ENCODE results near the gene ATP6AP1.

DNA sequence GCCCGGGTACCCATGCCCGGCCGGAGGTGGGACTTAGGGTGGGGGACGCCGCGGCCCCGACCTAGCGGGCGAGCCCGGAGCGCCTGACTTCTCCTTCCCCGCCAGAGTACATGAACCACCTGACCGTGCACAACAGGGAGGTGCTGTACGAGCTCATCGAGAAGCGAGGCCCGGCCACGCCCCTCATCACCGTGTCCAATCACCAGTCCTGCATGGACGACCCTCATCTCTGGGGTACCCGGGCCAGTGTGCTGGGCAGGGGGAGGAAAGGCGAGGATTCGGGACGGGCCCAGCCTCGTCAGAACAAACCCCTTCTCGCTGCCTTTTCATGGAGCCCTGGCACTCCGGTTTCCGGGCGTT, 16.5 kb upstream of the ATP6AP1 start:
- no peak for TF ChIP-seq EZH2 (IDR thresholded peaks at IDR 0.05; ENCODE audit: low read length)
- TF ChIP-seq, protein P1, sequence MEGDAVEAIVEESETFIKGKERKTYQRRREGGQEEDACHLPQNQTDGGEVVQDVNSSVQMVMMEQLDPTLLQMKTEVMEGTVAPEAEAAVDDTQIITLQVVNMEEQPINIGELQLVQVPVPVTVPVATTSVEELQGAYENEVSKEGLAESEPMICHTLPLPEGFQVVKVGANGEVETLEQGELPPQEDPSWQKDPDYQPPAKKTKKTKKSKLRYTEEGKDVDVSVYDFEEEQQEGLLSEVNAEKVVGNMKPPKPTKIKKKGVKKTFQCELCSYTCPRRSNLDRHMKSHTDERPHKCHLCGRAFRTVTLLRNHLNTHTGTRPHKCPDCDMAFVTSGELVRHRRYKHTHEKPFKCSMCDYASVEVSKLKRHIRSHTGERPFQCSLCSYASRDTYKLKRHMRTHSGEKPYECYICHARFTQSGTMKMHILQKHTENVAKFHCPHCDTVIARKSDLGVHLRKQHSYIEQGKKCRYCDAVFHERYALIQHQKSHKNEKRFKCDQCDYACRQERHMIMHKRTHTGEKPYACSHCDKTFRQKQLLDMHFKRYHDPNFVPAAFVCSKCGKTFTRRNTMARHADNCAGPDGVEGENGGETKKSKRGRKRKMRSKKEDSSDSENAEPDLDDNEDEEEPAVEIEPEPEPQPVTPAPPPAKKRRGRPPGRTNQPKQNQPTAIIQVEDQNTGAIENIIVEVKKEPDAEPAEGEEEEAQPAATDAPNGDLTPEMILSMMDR (optimal IDR thresholded peaks at IDR 0.05 in 1 of 3, IDR thresholded peaks at IDR 0.05 in 1 of 3, conservative IDR thresholded peaks at IDR 0.05 in 1 of 3; ENCODE audit: extremely low read depth in 1 of 3, insufficient read depth in 2 of 3, low read length in 3 of 3): no peak

Data from keratinocyte (primary cell).